ENCODE results near the gene AMACR. TPM values are rescaled to one million over a fixed set of nuclear protein-coding genes. Genes with fewer than 3 reads are reported as not detected.

The AMACR gene
- total and polyA plus RNA-seq, 2 experiments from 2014 or later, result 6.7 to 12.6 TPM

DNA sequence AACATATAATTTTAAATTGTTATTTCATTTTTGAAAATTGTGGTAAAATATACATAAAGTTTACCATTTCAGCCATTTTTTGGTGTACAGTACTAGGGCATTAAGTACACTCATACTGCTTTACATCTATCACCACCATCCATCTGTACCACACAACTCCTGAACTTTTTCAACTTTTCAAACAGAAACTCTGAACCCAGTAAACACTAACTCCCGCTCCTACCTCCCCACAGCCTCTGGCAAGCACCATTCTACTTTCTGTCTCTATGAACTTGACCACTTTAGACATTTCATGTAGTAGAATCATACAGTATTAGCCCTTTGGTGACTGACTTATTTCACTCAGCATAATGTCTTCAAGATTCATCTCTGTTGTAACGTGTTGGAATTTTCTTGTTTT is 15.0 kb downstream of the AMACR start:
- DNase-seq (ENCODE audit: low spot score) (no peak), ATAC-seq (no peak)
- no peaks in the 10 kb centered on the region for H3F3A ChIP-seq (replicated peaks; ENCODE audit: low read depth)
- no peaks in the 10 kb centered on the region for H3K27me3 ChIP-seq (ENCODE audit: insufficient read depth)
- H3K4me1 Mint-ChIP-seq, result peaks cover 18% of the 10 kb centered on the region; the same call in 2 of the 3 replicates
- H4K20me1 ChIP-seq (replicated peaks; ENCODE audit: insufficient read depth), result no peaks in the 10 kb centered on the region
- H3K4me3 Mint-ChIP-seq, result no peak overlapping the region
- no peak overlapping the region for H3K27ac Mint-ChIP-seq
- H3K4me1 ChIP-seq (ENCODE audit: insufficient read depth), result no peaks in the 10 kb centered on the region
- H2AFZ ChIP-seq, result no peak overlapping the region
- no peaks in the 10 kb centered on the region for H3K79me2 ChIP-seq (replicated peaks; ENCODE audit: insufficient read depth)
- no peaks in the 10 kb centered on the region for H3K27me3 Mint-ChIP-seq (ENCODE audit: insufficient read depth, low read depth, poor library complexity)
- H3K27ac ChIP-seq (ENCODE audit: low read depth), result no peak overlapping the region
- peaks cover 1% of the 10 kb centered on the region; the same call in 1 of the 2 replicates for H3K9me2 ChIP-seq (ENCODE audit: insufficient read depth)
- peaks cover 21% of the 10 kb centered on the region for H3K36me3 Mint-ChIP-seq (ENCODE audit: low read depth)
- H3K36me3 ChIP-seq (ENCODE audit: insufficient read depth), result no peaks in the 10 kb centered on the region; the same call in 1 of the 2 replicates
- no peaks in the 10 kb centered on the region; the same call in 2 of the 3 replicates for H3K9me3 Mint-ChIP-seq
- no peak for TF ChIP-seq CREB1 (CRISPR knock-in tag; IDR thresholded peaks at IDR 0.05; ENCODE audit: low read depth)
- TF ChIP-seq, protein P1, sequence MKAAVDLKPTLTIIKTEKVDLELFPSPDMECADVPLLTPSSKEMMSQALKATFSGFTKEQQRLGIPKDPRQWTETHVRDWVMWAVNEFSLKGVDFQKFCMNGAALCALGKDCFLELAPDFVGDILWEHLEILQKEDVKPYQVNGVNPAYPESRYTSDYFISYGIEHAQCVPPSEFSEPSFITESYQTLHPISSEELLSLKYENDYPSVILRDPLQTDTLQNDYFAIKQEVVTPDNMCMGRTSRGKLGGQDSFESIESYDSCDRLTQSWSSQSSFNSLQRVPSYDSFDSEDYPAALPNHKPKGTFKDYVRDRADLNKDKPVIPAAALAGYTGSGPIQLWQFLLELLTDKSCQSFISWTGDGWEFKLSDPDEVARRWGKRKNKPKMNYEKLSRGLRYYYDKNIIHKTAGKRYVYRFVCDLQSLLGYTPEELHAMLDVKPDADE (IDR thresholded peaks at IDR 0.05), result no peak
- no peak for TF ChIP-seq NANOG (IDR thresholded peaks at IDR 0.05; ENCODE audit: borderline replicate concordance)
- TF ChIP-seq POLR2AphosphoS5 (IDR thresholded peaks at IDR 0.05; ENCODE audit: low read depth), result no peak
- no peak for TF ChIP-seq EZH2phosphoT487 (IDR thresholded peaks at IDR 0.05; ENCODE audit: unreplicated experiment)
- no peak for TF ChIP-seq CTCF (conservative IDR thresholded peaks at IDR 0.05; ENCODE audit: low read depth in 2 of 2)
- no peak for TF ChIP-seq EZH2 (IDR thresholded peaks at IDR 0.05; ENCODE audit: low read depth, unreplicated experiment)
- no peak for TF ChIP-seq ZNF114 (CRISPR knock-in tag; IDR thresholded peaks at IDR 0.05)
- no peak for TF ChIP-seq JUNB (IDR thresholded peaks at IDR 0.05; ENCODE audit: unreplicated experiment)
- TF ChIP-seq REST (IDR thresholded peaks at IDR 0.05; ENCODE audit: unreplicated experiment), result no peak
- TF ChIP-seq STAT1 (IDR thresholded peaks at IDR 0.05; ENCODE audit: unreplicated experiment), result no peak
- TF ChIP-seq, protein P2, sequence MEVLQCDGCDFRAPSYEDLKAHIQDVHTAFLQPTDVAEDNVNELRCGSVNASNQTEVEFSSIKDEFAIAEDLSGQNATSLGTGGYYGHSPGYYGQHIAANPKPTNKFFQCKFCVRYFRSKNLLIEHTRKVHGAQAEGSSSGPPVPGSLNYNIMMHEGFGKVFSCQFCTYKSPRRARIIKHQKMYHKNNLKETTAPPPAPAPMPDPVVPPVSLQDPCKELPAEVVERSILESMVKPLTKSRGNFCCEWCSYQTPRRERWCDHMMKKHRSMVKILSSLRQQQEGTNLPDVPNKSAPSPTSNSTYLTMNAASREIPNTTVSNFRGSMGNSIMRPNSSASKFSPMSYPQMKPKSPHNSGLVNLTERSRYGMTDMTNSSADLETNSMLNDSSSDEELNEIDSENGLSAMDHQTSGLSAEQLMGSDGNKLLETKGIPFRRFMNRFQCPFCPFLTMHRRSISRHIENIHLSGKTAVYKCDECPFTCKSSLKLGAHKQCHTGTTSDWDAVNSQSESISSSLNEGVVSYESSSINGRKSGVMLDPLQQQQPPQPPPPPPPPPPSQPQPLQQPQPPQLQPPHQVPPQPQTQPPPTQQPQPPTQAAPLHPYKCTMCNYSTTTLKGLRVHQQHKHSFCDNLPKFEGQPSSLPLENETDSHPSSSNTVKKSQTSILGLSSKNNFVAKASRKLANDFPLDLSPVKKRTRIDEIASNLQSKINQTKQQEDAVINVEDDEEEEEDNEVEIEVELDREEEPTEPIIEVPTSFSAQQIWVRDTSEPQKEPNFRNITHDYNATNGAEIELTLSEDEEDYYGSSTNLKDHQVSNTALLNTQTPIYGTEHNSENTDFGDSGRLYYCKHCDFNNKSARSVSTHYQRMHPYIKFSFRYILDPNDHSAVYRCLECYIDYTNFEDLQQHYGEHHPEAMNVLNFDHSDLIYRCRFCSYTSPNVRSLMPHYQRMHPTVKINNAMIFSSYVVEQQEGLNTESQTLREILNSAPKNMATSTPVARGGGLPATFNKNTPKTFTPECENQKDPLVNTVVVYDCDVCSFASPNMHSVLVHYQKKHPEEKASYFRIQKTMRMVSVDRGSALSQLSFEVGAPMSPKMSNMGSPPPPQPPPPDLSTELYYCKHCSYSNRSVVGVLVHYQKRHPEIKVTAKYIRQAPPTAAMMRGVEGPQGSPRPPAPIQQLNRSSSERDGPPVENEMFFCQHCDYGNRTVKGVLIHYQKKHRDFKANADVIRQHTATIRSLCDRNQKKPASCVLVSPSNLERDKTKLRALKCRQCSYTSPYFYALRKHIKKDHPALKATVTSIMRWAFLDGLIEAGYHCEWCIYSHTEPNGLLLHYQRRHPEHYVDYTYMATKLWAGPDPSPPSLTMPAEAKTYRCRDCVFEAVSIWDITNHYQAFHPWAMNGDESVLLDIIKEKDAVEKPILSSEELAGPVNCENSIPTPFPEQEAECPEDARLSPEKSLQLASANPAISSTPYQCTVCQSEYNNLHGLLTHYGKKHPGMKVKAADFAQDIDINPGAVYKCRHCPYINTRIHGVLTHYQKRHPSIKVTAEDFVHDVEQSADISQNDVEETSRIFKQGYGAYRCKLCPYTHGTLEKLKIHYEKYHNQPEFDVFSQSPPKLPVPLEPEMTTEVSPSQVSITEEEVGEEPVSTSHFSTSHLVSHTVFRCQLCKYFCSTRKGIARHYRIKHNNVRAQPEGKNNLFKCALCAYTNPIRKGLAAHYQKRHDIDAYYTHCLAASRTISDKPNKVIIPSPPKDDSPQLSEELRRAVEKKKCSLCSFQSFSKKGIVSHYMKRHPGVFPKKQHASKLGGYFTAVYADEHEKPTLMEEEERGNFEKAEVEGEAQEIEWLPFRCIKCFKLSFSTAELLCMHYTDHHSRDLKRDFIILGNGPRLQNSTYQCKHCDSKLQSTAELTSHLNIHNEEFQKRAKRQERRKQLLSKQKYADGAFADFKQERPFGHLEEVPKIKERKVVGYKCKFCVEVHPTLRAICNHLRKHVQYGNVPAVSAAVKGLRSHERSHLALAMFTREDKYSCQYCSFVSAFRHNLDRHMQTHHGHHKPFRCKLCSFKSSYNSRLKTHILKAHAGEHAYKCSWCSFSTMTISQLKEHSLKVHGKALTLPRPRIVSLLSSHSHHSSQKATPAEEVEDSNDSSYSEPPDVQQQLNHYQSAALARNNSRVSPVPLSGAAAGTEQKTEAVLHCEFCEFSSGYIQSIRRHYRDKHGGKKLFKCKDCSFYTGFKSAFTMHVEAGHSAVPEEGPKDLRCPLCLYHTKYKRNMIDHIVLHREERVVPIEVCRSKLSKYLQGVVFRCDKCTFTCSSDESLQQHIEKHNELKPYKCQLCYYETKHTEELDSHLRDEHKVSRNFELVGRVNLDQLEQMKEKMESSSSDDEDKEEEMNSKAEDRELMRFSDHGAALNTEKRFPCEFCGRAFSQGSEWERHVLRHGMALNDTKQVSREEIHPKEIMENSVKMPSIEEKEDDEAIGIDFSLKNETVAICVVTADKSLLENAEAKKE (CRISPR knock-in tag; IDR thresholded peaks at IDR 0.05), result no peak
- TF ChIP-seq ZNF331 (CRISPR knock-in tag; IDR thresholded peaks at IDR 0.05; ENCODE audit: low read depth), result no peak
- no peak overlapping the region for H3K4me3 ChIP-seq
- H3K4me2 ChIP-seq, result no peak overlapping the region
